ENCODE measurements around the gene GTF2H4.
A peak's percentile ranks its signal among the peaks of the same experiment; 100 is the strongest.
"Not testable (repeated sequence)": the region's sequence is repeated elsewhere in the genome, so short reads cannot be mapped to it uniquely, and the experiment has no call there.

Gene GTF2H4

DNA sequence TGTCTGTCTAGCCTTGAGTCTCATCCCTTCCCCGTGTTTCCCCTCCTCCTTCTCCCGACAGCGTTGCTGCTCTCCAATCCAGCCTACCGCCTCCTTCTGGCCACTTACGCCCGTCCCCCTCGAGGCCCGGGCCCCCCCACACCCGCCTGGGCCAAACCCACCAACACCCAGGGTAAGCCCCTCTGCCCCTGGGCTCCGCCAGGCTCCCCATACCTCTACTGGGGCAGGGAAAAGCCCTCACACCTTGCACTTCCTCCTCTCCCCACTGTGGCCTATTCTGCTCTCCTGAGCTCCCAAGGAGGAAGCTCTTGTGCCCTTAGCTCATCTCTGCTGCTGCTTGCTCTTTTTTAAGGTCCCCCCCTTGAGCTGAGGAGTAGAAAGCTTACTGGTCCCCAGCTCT is 12.7 kb upstream of the GTF2H4 start:
- no peak for DNase-seq

DNA sequence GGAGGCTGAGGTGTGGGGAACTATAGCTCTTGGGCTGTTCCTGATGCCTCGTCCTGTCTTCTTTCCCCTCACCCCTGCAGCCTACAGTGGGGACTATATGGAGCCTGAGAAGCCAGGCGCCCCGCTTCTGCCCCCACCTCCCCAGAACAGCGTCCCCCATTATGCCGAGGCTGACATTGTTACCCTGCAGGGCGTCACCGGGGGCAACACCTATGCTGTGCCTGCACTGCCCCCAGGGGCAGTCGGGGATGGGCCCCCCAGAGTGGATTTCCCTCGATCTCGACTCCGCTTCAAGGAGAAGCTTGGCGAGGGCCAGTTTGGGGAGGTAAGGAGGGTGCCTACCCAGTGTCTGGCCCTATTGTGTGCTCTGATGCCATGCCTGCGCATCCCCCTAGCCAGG is 11.5 kb upstream of the GTF2H4 start:
- no peak for DNase-seq

- DNase-seq: no peak
These were observed 10.1 kb upstream of the GTF2H4 start for GRCh38 chr6:30897882-30898281.

DNA sequence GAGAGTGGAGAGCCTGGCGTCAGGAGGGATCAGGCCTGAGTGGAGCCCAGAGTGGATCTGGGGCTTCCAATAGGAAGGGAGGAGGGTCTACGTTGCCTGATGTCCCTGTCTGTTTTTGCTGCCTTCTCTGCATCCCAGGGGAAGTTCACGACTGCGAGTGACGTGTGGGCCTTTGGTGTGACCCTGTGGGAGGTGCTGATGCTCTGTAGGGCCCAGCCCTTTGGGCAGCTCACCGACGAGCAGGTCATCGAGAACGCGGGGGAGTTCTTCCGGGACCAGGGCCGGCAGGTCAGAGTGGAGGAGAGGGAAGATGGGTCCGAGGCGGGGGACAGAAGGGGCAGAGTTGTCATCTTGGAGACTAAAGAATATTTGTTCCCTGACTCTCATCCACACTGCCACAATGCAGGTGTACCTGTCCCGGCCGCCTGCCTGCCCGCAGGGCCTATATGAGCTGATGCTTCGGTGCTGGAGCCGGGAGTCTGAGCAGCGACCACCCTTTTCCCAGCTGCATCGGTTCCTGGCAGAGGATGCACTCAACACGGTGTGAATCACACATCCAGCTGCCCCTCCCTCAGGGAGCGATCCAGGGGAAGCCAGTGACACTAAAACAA is 9.2 kb upstream of the GTF2H4 start:
- DNase-seq: no peak

GRCh38 chr6:30900863-30901417 is 7.1 kb upstream of the GTF2H4 start:
- DNase-seq: no peak

GRCh38 chr6:30901436-30901835 is 6.6 kb upstream of the GTF2H4 start:
- DNase-seq: no peak

- not testable (repeated sequence) for DNase-seq
These were observed 5.8 kb upstream of the GTF2H4 start for GRCh38 chr6:30902196-30902595.

GRCh38 chr6:30902709-30903108 is 5.3 kb upstream of the GTF2H4 start:
- DNase-seq: no peak

DNA sequence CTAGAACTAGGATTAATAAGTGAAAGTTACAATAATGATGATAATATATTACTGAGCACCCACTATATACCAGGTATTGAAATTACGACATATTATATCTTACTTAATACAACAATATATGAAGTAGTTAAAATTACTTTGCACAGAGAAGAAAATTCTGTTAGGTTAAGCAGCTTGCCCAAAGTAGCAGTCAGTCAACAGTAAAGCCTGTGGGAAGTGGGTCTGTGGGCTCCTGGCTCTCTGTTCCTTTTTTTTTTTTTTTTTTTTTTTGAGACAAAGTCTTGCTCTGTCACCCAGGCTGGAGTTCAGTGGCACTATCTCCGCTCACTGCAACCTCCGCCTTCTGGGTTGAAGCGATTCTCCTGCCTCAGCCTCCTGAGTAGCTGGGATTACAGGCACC is 4.8 kb upstream of the GTF2H4 start:
- no peak for DNase-seq

GRCh38 chr6:30907290-30907757 is 683 bp upstream of the GTF2H4 start:
- DNase-seq: not testable (repeated sequence)

DNA sequence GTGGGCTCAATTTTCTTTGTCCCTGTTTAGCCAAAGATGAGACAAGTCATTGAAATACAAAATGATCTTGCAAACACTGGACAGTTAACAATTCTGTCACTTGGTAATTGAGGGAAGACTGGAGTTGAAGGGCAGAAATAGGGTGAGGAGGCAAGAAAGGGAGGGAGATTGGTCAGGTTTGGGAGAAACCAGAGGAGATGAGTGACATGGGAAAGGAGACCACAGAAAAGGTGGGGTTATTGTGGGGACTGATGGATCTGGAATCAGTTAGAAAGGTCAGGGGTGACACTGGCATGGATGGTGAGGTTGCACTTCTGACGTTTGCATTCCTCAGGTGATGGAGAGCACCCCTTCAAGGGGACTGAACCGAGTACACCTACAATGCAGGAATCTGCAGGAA is 693 bp downstream of the GTF2H4 start:
- no peak for DNase-seq

- not testable (repeated sequence) for DNase-seq
These were observed 2.5 kb downstream of the GTF2H4 start for GRCh38 chr6:30910473-30910872.

DNA sequence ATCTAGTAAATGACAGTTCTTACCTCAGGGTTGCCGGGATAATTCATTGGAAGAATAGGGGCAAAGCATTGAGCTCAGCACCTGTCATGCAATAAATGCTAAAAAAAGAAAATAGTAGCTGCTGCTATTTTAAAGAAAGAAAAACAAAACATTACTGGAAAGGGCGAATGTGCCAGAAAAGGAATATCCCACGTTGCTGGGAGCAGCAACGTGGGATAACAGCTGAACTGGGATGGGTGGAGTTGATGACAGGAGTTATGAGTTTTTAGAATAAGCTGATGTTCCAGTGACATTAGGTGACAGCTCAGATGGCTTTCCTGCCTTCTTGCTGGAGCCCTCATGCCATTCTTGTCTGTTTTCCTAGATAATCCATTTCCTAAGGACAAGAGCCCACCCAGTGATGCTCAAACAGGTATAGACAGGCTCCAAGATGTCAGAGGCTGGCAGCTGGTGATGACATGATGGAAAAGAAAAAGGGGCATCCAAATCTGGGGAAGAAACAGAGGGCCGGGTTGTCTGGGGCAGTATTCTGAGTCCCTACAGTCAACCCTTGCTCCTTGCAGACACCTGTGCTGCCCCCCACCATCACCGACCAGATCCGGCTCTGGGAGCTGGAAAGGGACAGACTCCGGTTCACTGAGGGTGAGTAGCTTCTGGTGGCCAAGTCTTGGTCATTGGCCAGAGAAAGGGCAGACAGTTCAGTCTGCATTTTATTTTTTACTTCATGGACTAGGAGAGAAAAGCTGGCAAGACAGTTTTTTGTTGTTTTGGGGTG is 4.9 kb downstream of the GTF2H4 start:
- DNase-seq: no peak

GRCh38 chr6:30913721-30914075 is 5.7 kb downstream of the GTF2H4 start:
- DNase-seq: no peak

GRCh38 chr6:30914076-30914853 is 6.3 kb downstream of the GTF2H4 start, which contains the start of gene VARS2:
VARS2 (plus strand) TSS chr6:30914238; CDS start chr6:30914837, 599 bp downstream.
- DNase-seq: peak; percentile 80

DNA sequence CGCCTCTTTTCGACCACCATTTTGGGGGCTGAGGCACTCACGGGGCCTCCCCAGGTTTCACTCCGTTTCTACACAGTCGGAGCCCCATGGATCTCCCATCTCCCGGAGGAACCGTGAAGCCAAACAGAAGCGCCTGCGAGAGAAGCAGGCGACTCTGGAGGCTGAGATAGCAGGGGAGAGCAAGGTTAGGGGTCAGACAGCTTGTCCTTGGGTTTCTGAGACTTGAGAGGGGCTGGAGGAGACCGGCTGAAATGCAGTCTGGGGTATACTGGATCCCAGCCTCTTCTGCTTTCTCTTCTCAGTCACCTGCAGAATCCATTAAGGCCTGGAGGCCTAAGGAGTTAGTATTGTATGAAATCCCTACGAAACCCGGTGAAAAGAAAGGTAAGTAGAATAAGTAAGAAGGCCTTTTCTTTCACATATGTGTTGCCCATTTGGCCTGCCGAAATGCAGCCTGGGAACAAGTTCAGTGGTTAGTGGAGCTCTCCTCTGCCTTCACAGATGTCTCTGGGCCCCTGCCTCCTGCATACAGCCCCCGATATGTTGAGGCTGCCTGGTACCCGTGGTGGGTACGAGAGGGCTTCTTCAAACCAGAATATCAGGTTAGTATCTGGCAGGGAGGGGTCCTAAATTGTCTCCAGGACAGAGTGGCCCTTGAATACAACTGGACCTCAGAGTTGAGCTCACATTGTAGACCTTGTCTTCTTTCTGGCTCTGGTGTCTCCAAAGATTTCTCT is 7.0 kb downstream of the GTF2H4 start:
- DNase-seq: no peak

- no peak for DNase-seq
These were observed 7.6 kb downstream of the GTF2H4 start for GRCh38 chr6:30915591-30915946.

DNA sequence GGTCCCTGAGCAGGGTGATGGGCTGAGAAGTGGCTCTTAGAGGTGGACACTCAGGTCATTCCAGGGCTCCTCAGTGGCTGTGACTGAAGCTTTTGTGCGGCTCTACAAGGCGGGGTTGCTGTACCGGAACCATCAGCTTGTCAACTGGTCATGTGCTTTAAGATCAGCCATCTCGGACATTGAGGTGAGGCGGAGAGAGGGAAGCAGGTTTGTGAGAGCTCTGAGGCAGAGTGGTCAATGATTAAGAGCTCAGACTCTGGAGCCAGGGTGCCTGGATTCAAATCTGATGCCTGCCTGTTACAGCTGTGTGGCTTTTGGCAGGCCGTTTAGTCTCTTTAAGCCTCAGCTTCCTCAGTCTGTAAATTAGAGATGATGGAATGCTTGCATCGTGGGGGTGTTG is 9.0 kb downstream of the GTF2H4 start:
- DNase-seq: no peak

- no peak for DNase-seq
These were observed 9.5 kb downstream of the GTF2H4 start for GRCh38 chr6:30917487-30917886.

- no peak for DNase-seq
These were observed 10.7 kb downstream of the GTF2H4 start for GRCh38 chr6:30918670-30919069.

GRCh38 chr6:30922447-30922852 is 14.4 kb downstream of the GTF2H4 start:
- DNase-seq: no peak

DNA sequence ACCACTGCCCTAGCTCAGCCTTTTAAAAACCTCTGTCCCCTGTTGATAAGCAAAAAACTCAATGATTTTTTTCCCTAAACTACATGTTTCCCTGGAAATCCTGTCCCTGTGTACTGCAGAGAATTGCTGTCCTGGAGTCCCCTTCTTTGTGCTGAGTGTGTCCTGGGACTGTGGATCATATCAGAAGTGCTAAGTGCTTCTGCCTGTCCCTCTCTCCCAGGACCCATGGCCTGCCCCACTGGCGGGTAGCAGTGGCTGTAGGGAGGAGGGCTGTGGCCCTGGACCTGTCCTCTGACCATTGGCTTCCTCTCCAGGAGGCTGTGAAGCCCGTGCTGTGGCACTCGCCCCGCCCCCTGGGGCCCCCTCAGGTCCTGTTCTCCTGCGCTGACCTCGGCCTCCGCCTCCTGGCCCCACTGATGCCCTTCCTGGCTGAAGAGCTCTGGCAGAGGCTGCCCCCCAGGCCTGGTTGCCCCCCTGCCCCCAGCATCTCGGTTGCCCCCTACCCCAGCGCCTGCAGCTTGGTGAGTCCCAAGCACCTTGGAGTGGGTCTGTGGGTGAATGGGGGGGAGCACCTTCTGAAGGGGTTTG is 16.1 kb downstream of the GTF2H4 start:
- not testable (repeated sequence) for DNase-seq

All from activated T-cell treated with anti-CD3 and anti-CD28 coated beads for 4 hours (primary cell).